GOT3 (cell line): ENCODE data around the gene IWS1.
"Not testable (repeated sequence)": the region's sequence is repeated elsewhere in the genome, so short reads cannot be mapped to it uniquely, and the experiment has no call there.

Source experiments
- DNase-seq: peaks from one replicate; lab custom pipeline; 2025; ENCODE audit warnings: mixed read lengths; lab: John Stamatoyannopoulos, UW

IWS1 gene

DNA sequence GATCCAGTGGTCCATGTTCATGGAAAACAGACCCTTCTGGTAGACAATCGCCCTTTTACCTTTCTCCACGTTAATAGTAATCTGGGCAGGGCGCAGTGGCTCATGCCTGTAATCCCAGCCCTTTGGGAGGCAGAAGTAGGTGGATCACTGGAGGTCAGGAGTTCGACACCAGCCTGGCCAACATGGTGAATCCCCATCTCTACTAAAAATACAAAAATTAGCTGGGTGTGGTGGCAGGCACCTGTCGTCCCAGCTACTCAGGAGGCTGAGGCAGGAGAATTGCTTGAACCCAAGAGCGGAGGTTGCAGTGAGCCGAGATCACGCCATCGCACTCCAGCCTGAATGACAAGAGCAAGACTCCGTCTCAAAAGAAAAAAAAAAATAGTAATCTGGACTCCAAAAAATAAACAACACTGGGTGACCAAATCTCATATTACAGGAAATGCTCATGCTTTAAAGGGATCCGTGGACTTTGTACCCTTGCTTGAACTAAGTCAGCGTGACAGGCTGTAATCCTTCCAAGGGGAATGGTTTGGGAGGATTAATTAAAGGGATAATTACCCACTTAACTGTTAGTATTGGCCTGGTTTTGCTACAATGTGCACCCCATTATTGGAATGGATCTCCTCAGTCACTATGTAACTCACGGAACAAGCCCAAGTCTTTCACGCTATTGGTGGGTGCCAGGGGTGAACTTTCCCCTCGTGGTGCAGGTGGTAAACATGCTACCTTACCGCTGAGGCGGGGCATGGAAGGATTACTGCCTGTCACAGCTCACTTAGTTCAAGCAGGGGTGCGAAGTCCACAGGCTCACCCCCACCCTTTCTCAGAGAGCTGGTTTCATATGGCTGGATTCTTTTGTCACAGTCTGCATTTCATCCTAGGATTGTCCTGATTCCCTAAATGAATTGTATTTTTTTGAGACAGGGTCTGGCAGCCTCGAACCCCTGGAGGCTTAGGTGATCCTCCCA is 71.4 kb downstream of the IWS1 start:
- DNase-seq, result no peak

- no peak for DNase-seq
Observed at GRCh38 chr2:127453392-127454171, 72.7 kb downstream of the IWS1 start.

DNA sequence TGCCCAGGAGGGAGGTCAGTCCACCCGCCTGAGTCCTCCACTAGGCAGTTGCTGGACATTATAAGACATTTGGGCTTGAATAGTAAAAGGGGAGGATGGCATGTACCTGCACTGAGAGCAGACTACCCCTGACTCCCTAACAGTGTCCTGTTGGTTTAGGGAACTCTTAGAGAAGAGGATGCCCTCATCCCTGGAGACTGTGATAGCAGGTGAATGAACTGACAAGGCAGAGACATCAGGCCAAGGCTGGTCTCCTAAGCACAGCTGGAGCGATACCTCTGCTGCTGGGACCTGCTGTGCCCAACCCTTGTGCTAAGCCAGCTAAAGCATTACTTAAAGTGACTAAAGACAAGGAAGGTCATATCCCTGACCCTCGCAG is 73.3 kb downstream of the IWS1 start:
- DNase-seq, result no peak

DNA sequence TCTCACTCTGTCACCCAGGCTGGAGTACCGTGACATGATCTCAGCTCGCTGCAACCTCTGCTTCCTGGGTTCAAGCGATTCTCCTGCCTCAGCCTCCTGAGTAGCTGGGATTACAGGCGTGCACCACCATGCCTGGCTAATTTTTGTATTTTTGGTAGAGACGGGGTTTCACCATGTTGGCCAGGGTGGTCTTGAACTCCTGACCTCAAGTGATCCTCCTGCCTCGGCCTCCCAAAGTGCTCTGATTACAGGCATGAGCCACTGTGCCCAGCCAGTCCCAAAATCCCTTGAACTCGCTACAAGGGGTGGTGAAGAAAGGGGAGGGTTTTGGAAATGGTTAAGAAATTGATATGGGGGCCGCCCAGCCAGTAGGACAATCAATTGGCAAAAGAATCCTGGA is 73.9 kb downstream of the IWS1 start:
- DNase-seq, result not testable (repeated sequence)

GRCh38 chr2:127451981-127452380 is 74.3 kb downstream of the IWS1 start:
- no peak for DNase-seq

- no peak for DNase-seq
Observed at GRCh38 chr2:127449898-127450297, 76.4 kb downstream of the IWS1 start.

GRCh38 chr2:127449414-127449813 is 76.9 kb downstream of the IWS1 start:
- DNase-seq, result no peak

DNA sequence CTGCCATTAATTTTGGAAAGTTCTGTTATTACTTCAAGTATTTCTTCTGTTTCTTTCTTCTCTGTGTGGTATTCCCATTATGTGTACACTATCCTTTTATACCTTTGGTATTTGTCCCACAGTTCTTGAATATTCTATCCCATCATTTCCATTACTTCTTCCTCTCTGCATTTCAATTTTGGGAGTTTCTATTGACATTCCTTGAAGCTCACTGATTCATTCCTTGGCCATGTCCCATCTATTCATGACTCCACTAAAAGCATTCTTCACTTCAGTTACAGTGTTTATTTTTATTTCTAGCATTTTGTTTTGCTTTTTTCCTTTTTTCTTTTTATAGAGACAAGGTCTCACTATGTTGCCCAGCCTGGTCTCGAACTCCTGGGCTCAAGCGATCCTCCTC is 77.8 kb downstream of the IWS1 start:
- DNase-seq, result no peak

GRCh38 chr2:127439343-127439742 is 86.9 kb downstream of the IWS1 start:
- DNase-seq, result no peak

DNA sequence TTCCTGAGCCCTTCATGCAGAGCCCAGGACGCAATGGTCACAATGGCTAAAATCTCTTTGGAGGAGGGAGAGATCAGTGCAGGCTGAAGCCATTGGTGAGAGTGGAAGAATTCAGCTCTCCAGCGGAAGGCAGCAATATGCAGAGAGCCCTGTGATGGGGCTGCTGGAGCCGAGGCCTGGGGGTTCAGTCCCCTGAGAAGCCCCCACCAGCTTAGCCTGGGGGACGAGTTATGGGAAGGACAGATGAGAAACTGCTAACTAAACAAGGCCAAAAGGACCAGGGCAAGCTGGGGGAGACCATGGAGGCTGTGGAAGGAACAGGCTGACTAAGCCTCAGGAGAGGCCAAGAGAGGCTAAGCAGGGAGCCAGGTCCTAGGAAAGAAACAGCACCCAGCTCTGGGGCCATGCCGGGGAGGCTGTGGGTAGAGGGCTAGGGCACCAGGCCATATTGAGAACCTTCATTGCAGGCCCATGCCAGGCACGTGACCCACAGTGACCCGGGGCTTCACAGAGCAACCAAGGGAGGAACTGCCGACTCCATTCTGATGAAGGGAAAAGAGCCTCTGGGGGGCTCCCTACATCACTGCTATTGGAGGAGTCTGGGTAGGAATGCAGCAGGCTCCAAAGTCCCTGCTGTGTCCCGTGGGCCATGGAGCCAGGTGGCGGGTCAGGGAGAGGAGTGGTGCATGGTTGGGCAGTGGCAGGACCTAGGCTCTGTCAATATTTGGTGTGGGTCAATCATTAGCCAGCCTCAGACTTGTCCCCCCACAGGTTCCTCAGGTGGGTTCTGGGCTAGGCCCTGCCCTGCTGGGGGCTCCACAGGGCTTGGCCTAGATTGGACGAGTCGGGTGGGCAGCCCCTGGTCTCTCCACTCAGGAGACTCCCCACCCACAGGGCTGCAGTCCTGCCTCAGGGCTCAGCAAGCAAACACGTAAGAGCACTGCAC is 88.2 kb downstream of the IWS1 start:
- DNase-seq, result no peak

GRCh38 chr2:127437056-127437455 is 89.2 kb downstream of the IWS1 start:
- no peak for DNase-seq

GRCh38 chr2:127434515-127434914 is 91.8 kb downstream of the IWS1 start:
- DNase-seq, result no peak

GRCh38 chr2:127431408-127432023 is 94.8 kb downstream of the IWS1 start:
- no peak for DNase-seq
